ENCODE measurements around the gene PEAK3. TPM values are rescaled to one million over a fixed set of nuclear protein-coding genes. Genes with fewer than 3 reads are reported as not detected.

Gene PEAK3
- total and polyA plus RNA-seq, 2 donors = 0.05 to 0.34 TPM

- WGBS = 71% methylated on average over 10 of the region's 10 CpGs
- DNase-seq (ENCODE audit: low read depth in 6 of 9, low spot score in 9 of 9) = peak in 1 of 9 donors; percentile 28
- H3K9me3 ChIP-seq (ENCODE audit: control insufficient read depth in 2 of 2, insufficient read depth in 1 of 2, low read length in 1 of 2) = peaks cover 0 to 3% of the 10 kb centered on the region in 2 donors
- H3K27me3 ChIP-seq (ENCODE audit: control insufficient read depth in 2 of 2, insufficient read depth in 1 of 2, low read length in 1 of 2) = no peaks in the 10 kb centered on the region
- H3K4me3 ChIP-seq (ENCODE audit: low read length in 2 of 2) = peak overlapping the region; percentile 45 to 60
- H3K27ac ChIP-seq (ENCODE audit: low read depth in 1 of 2, low read length in 1 of 2) = no peak overlapping the region
- H3K36me3 ChIP-seq (ENCODE audit: control insufficient read depth in 2 of 2, insufficient read depth in 2 of 2, low read length in 1 of 2) = peaks cover 24 to 39% of the 10 kb centered on the region in 2 donors
- H3K4me1 ChIP-seq (ENCODE audit: control insufficient read depth in 2 of 2, insufficient read depth in 2 of 2, low read length in 2 of 2) = peaks cover 42 to 61% of the 10 kb centered on the region in 2 donors
These were observed 42.8 kb downstream of the PEAK3 start for GRCh38 chr19:2239173-2239572.

DNA sequence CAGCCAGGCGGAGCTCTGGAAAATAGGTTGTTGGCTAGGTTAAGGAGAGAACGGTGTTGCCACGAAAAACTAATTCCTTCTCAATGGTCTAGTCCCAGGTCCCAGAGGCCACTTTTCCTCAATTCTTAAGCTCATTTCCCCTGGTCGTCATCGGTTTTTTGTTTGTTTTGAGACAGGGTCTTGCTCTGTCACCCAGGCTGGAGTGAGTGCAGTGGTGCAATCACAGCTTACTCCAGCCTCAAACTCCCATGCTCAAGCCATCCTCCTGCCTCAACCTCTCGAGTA, 44.2 kb downstream of the PEAK3 start:
- Histone ChIP-seq H3K9me3 (ENCODE audit: control insufficient read depth in 2 of 2, insufficient read depth in 1 of 2, low read length in 1 of 2) (peaks cover 0 to 3% of the 10 kb centered on the region in 2 donors), H3K4me3 (ENCODE audit: low read length in 2 of 2) (peak overlapping the region; percentile 88 to 97), H3K4me1 (ENCODE audit: control insufficient read depth in 2 of 2, insufficient read depth in 2 of 2, low read length in 2 of 2) (peaks cover 42 to 64% of the 10 kb centered on the region in 2 donors), H3K27me3 (ENCODE audit: control insufficient read depth in 2 of 2, insufficient read depth in 1 of 2, low read length in 1 of 2) (no peaks in the 10 kb centered on the region), H3K27ac (ENCODE audit: low read depth in 1 of 2, low read length in 1 of 2) (no peak overlapping the region), H3K36me3 (ENCODE audit: control insufficient read depth in 2 of 2, insufficient read depth in 2 of 2, low read length in 1 of 2) (peaks cover 26 to 39% of the 10 kb centered on the region in 2 donors)
- DNase-seq (ENCODE audit: low read depth in 6 of 9, low spot score in 9 of 9) = no peak
- 92% methylated on average over 6 of the region's 6 CpGs for WGBS

DNA sequence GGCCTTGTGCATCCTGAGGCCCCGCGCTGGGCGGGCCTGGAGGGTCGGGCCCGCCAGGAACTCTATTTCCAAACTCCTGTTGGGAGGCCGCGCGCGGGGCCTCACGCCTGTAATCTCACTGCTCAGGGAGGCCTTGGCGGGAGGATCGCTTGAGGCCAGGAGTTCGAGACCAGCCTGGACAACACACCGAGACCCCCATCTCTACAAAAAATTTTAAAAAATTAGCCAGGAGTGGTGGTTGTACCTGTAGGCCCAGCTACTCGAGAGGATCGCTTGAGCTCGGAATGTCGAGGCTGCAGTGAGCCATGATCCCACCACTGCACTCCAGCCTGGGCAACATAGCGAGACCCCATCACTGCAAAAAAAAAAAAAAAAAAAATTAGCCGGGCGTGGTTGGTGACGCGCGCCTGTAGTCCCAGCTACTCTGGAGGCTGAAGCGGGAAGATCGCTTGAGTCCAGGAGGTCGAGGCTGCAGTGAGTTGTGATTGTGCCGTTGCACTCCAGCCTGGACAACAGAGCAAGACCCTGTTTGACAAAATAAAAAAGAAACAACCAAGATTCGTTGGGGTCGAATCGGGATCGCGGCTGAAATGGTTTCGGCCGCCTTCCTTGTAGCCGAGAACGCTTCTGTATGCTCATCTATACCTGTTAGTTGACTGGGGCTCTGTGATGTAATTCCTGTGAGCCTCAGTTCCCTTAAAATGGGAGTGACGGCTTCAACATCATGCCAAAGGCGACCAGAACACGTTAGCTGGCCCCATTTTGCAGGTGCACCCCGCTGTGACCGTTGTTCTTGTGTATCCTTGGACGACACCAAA, 44.7 kb downstream of the PEAK3 start:
- Histone ChIP-seq H3K36me3 (ENCODE audit: control insufficient read depth in 2 of 2, insufficient read depth in 2 of 2, low read length in 1 of 2) (peaks cover 30 to 39% of the 10 kb centered on the region in 2 donors), H3K27ac (ENCODE audit: low read depth in 1 of 2, low read length in 1 of 2) (peak overlapping the region; percentile 99 to 100), H3K27me3 (ENCODE audit: control insufficient read depth in 2 of 2, insufficient read depth in 1 of 2, low read length in 1 of 2) (no peaks in the 10 kb centered on the region), H3K9me3 (ENCODE audit: control insufficient read depth in 2 of 2, insufficient read depth in 1 of 2, low read length in 1 of 2) (peaks cover 0 to 3% of the 10 kb centered on the region in 2 donors), H3K4me3 (ENCODE audit: low read length in 2 of 2) (peak overlapping the region; percentile 88 to 97), H3K4me1 (ENCODE audit: control insufficient read depth in 2 of 2, insufficient read depth in 2 of 2, low read length in 2 of 2) (peaks cover 42 to 62% of the 10 kb centered on the region in 2 donors)
- WGBS = 47% methylated on average over 43 of the region's 43 CpGs
- no peak for DNase-seq (ENCODE audit: low read depth in 6 of 9, low spot score in 9 of 9)

DNA sequence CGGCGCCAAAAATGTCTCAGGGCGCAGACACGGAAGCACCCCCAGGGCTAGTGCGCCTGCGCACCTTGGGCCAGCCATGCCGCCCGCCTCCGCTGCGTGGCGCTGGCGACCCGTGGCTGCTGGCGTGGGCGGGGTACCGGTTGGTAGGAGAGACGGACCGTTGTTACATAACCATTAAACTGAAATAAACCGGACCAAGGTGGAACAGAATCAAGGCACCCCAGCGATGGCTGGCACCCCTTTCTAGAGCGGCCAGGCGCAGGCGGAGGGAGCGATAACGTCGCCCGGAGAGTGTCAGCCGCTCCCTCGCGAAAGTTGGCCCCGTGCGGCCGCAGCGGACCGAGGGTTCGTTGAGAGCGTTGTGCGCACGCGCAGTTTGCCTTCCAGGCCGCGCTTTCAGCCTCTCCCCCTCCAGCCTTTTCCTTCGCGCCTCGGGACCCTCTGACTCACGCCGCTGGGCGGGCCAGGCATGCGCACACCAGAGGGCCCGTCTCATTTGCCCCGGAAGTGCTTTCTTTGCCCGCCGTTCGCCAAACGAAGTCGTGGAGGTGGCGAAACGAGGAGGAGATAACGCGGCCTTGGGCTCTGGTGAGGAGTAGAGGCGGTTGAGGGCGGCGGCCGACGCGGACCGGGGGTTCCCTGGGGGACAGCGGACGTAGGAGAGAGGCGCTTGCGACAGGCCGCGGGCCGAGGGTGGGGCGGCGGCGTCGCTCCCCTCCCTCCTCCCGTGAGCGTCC, 45.5 kb downstream of the PEAK3 start, which contains the start of the genes PLEKHJ1 and SF3A2:
Gene PLEKHJ1 (minus strand): TSS at position 16 of the 737 bp plus-strand sequence. CDS start 81 bp downstream, outside the sequence.
Gene SF3A2 (plus strand): TSS at position 511 of the 737 bp plus-strand sequence. CDS start 6,595 bp downstream, outside the sequence.
- under 1% methylated on average over 80 of the region's 80 CpGs for WGBS
- DNase-seq (ENCODE audit: low read depth in 6 of 9, low spot score in 9 of 9) = peak; percentile 92 to 99 (median 96)
- H3K27ac ChIP-seq (ENCODE audit: low read depth in 1 of 2, low read length in 1 of 2) = peak within 1 kb of the TSS; percentile 99 to 100
- H3K9me3 ChIP-seq (ENCODE audit: control insufficient read depth in 2 of 2, insufficient read depth in 1 of 2, low read length in 1 of 2) = peaks cover 0 to 3% of the 10 kb centered on the region in 2 donors
- H3K36me3 ChIP-seq (ENCODE audit: control insufficient read depth in 2 of 2, insufficient read depth in 2 of 2, low read length in 1 of 2) = peaks cover 33 to 42% of the 10 kb centered on the region in 2 donors
- H3K4me3 ChIP-seq (ENCODE audit: low read length in 2 of 2) = peak within 1 kb of the TSS; percentile 88 to 97
- peaks cover 40 to 56% of the 10 kb centered on the region in 2 donors for H3K4me1 ChIP-seq (ENCODE audit: control insufficient read depth in 2 of 2, insufficient read depth in 2 of 2, low read length in 2 of 2)
- no peaks in the 10 kb centered on the region for H3K27me3 ChIP-seq (ENCODE audit: control insufficient read depth in 2 of 2, insufficient read depth in 1 of 2, low read length in 1 of 2)

DNA sequence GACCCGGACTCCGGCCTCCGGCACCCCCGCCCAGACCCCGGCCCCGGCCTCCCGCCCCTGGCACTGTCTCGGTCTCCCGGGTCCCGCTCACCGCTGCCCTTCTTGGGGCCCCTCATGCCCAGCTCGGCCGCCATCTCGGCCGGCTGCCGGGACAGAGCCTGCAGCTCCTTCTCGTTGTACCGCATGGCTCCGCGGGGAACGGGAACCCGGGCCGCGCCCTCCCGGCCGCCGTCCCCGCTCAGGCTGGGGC, 46.0 kb downstream of the PEAK3 start:
- Histone ChIP-seq H3K36me3 (ENCODE audit: control insufficient read depth in 2 of 2, insufficient read depth in 2 of 2, low read length in 1 of 2) (peaks cover 33 to 41% of the 10 kb centered on the region in 2 donors), H3K4me3 (ENCODE audit: low read length in 2 of 2) (peak overlapping the region; percentile 88 to 97), H3K4me1 (ENCODE audit: control insufficient read depth in 2 of 2, insufficient read depth in 2 of 2, low read length in 2 of 2) (peaks cover 35 to 51% of the 10 kb centered on the region in 2 donors), H3K27me3 (ENCODE audit: control insufficient read depth in 2 of 2, insufficient read depth in 1 of 2, low read length in 1 of 2) (no peaks in the 10 kb centered on the region), H3K27ac (ENCODE audit: low read depth in 1 of 2, low read length in 1 of 2) (peak overlapping the region; percentile 43 to 99), H3K9me3 (ENCODE audit: control insufficient read depth in 2 of 2, insufficient read depth in 1 of 2, low read length in 1 of 2) (no peaks in the 10 kb centered on the region)
- no peak for DNase-seq (ENCODE audit: low read depth in 6 of 9, low spot score in 9 of 9)
- WGBS = under 1% methylated on average over 28 of the region's 28 CpGs

GRCh38 chr19:2235381-2236063, 46.5 kb downstream of the PEAK3 start:
- Histone ChIP-seq H3K36me3 (ENCODE audit: control insufficient read depth in 2 of 2, insufficient read depth in 2 of 2, low read length in 1 of 2) (peaks cover 37 to 40% of the 10 kb centered on the region in 2 donors), H3K27ac (ENCODE audit: low read depth in 1 of 2, low read length in 1 of 2) (peak overlapping the region; percentile 37 to 43), H3K27me3 (ENCODE audit: control insufficient read depth in 2 of 2, insufficient read depth in 1 of 2, low read length in 1 of 2) (no peaks in the 10 kb centered on the region), H3K4me1 (ENCODE audit: control insufficient read depth in 2 of 2, insufficient read depth in 2 of 2, low read length in 2 of 2) (peaks cover 31 to 47% of the 10 kb centered on the region in 2 donors), H3K4me3 (ENCODE audit: low read length in 2 of 2) (peak overlapping the region; percentile 88 to 97), H3K9me3 (ENCODE audit: control insufficient read depth in 2 of 2, insufficient read depth in 1 of 2, low read length in 1 of 2) (no peaks in the 10 kb centered on the region)
- peak in 1 of 9 donors; percentile 47 for DNase-seq (ENCODE audit: low read depth in 6 of 9, low spot score in 9 of 9)
- 1% methylated on average over 48 of the region's 48 CpGs for WGBS

DNA sequence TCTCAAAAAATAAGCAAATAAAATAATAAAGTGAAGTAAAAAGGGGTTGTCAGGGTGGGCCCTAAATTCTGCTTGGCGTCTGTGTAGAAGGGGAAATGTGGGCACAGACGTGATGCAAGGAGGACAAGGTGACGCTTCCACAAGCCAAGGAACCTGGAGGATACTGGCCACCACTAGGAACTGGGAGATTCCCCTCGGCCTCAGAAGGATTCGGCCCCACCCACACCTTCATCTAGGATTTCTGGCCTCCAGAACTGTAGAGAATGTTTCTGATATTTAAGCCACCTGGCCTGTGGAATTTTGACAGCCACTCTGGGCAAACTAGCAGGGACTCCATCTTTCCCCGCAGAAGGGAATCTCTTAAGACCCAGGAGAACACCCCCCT, 47.0 kb downstream of the PEAK3 start:
- DNase-seq (ENCODE audit: low read depth in 6 of 9, low spot score in 9 of 9) = no peak
- Histone ChIP-seq H3K27me3 (ENCODE audit: control insufficient read depth in 2 of 2, insufficient read depth in 1 of 2, low read length in 1 of 2) (no peaks in the 10 kb centered on the region), H3K9me3 (ENCODE audit: control insufficient read depth in 2 of 2, insufficient read depth in 1 of 2, low read length in 1 of 2) (no peaks in the 10 kb centered on the region), H3K4me1 (ENCODE audit: control insufficient read depth in 2 of 2, insufficient read depth in 2 of 2, low read length in 2 of 2) (peaks cover 26 to 41% of the 10 kb centered on the region in 2 donors), H3K36me3 (ENCODE audit: control insufficient read depth in 2 of 2, insufficient read depth in 2 of 2, low read length in 1 of 2) (peaks cover 39 to 42% of the 10 kb centered on the region in 2 donors), H3K4me3 (ENCODE audit: low read length in 2 of 2) (peak overlapping the region; percentile 88 to 97), H3K27ac (ENCODE audit: low read depth in 1 of 2, low read length in 1 of 2) (no peak overlapping the region)
- WGBS = 86% methylated on average over 6 of the region's 6 CpGs

DNA sequence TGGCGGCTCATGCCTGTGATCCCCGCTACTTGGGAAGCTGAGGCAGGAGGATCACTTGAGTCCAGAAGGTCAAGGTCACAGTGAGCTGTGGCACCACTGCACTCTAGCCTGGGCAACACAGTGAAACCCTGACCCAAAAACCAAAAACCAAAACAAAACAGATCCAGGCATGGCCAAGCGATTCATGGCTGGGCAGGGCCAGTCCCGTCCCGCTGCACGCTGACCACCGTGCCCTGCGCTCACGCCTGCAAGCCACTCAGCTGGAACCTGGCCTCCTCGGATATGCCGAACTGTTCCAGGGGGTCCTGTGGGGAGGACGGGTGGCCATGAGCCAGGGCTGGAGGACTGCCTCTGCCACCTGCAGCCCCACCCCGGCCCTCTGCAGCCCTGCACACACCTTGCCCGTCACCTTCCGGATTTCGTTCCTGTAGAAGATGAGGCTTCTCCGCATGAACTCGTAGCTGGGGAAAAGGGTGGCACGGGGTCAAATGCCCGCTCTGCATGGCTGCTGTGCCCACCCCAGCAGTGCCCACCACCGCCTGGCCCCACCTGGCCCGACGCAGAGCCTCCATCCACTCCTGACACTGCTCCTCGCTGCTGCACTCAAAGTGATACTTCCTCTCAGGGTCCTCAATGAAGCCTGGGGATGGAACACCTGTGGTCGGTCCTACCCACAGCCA, 48.2 kb downstream of the PEAK3 start:
- Histone ChIP-seq H3K36me3 (ENCODE audit: control insufficient read depth in 2 of 2, insufficient read depth in 2 of 2, low read length in 1 of 2) (peaks cover 50 to 55% of the 10 kb centered on the region in 2 donors), H3K4me3 (ENCODE audit: low read length in 2 of 2) (no peak overlapping the region), H3K27me3 (ENCODE audit: control insufficient read depth in 2 of 2, insufficient read depth in 1 of 2, low read length in 1 of 2) (no peaks in the 10 kb centered on the region), H3K27ac (ENCODE audit: low read depth in 1 of 2, low read length in 1 of 2) (no peak overlapping the region), H3K4me1 (ENCODE audit: control insufficient read depth in 2 of 2, insufficient read depth in 2 of 2, low read length in 2 of 2) (peaks cover 20 to 34% of the 10 kb centered on the region in 2 donors), H3K9me3 (ENCODE audit: control insufficient read depth in 2 of 2, insufficient read depth in 1 of 2, low read length in 1 of 2) (no peaks in the 10 kb centered on the region)
- DNase-seq (ENCODE audit: low read depth in 6 of 9, low spot score in 9 of 9) = no peak
- 93% methylated on average over 25 of the region's 25 CpGs for WGBS
